OCI-LY1 (cell line): ENCODE data around the gene DROSHA.

Experiments used
- H2AFZ ChIP-seq: fragments of 200-600 bp; sonication (generic), shearing (Covaris generic); 2 replicates; pipeline ENCODE4 v1.6.0; 2014; ENCODE audit warnings: antibody characterized with exemption, mild to moderate bottlenecking, low read length
- H3F3A ChIP-seq: fragments of 200-600 bp; sonication (generic), shearing (Covaris generic); 2 replicates; pipeline ENCODE4 v1.6.0; 2014; ENCODE audit warnings: mild to moderate bottlenecking, antibody characterized with exemption, low read length, moderate library complexity; ENCODE audit not compliant: insufficient read depth
- H3K27ac ChIP-seq: fragments of 200-600 bp; sonication (generic); 2 replicates; pipeline ENCODE4 v1.5.1; 2014; ENCODE audit warnings: low read length, mixed run types, mild to moderate bottlenecking, low read depth; ENCODE audit not compliant: poor library complexity, severe bottlenecking
- H3K27me3 ChIP-seq: fragments of 200-600 bp; sonication (generic); 2 replicates; pipeline ENCODE4 v1.6.0; 2014; ENCODE audit warnings: antibody characterized with exemption, mild to moderate bottlenecking, low read length, moderate library complexity; ENCODE audit not compliant: insufficient read depth
- H3K36me3 ChIP-seq: fragments of 200-600 bp; sonication (generic); 2 replicates; pipeline ENCODE4 v1.6.1; 2014; ENCODE audit warnings: mild to moderate bottlenecking, antibody characterized with exemption, low read length, moderate library complexity, mixed read lengths; ENCODE audit not compliant: insufficient read depth
- H3K4me1 ChIP-seq: fragments of 200-600 bp; sonication (generic); 2 replicates; pipeline ENCODE4 v1.5.1; 2014; ENCODE audit warnings: mild to moderate bottlenecking, low read length, moderate library complexity; ENCODE audit not compliant: insufficient read depth, severe bottlenecking
- H3K4me2 ChIP-seq: fragments of 200-600 bp; sonication (generic), shearing (Covaris generic); 2 replicates; pipeline ENCODE4 v1.6.1; 2014; ENCODE audit warnings: low read length
- H3K4me3 ChIP-seq: fragments of 200-600 bp; sonication (generic); 2 replicates; pipeline ENCODE4 v1.5.1; 2014; ENCODE audit warnings: low read length, low read depth, mild to moderate bottlenecking, mixed read lengths; ENCODE audit not compliant: poor library complexity, severe bottlenecking
- H3K79me2 ChIP-seq: fragments of 200-600 bp; shearing (Covaris generic); 2 replicates; pipeline ENCODE4 v1.6.1; 2016; ENCODE audit warnings: mixed run types, low read length, mixed read lengths; ENCODE audit not compliant: insufficient read depth
- H3K9ac ChIP-seq: fragments of 200-600 bp; sonication (generic), shearing (Covaris generic); 2 replicates; pipeline ENCODE4 v1.6.1; 2014; ENCODE audit warnings: mild to moderate bottlenecking, low read length, mixed read lengths
- H3K9me2 ChIP-seq: fragments of 200-600 bp; sonication (generic), shearing (Covaris generic); 2 replicates; pipeline ENCODE4 v1.6.1; 2014; ENCODE audit warnings: low read depth, mild to moderate bottlenecking, low read length, mixed read lengths
- H3K9me3 ChIP-seq: fragments of 200-600 bp; shearing (Covaris generic); 2 replicates; pipeline ENCODE4 v1.6.1; 2014; ENCODE audit warnings: low read length, mixed read lengths
- H4K20me1 ChIP-seq: fragments of 200-600 bp; sonication (generic), shearing (Covaris generic); 2 replicates; pipeline ENCODE4 v1.6.0; 2016; ENCODE audit warnings: mild to moderate bottlenecking, low read length; ENCODE audit not compliant: insufficient read depth
- EZH2 ChIP-seq: fragments of 200-600 bp; sonication (generic), shearing (Covaris generic); IDR thresholded peaks from 2 replicates; pipeline ENCODE4 v1.8.0; 2017; ENCODE audit warnings: borderline replicate concordance, mixed run types, mild to moderate bottlenecking, antibody characterized with exemption, low read length, moderate library complexity, mixed read lengths
- TF ChIP-seq, protein P1 (sequence below): fragments of 200-600 bp; sonication (generic), shearing (Covaris generic); IDR thresholded peaks from 2 replicates; pipeline ENCODE4 v1.5.1; 2017; ENCODE audit warnings: mild to moderate bottlenecking, antibody characterized with exemption, low read length, moderate library complexity, mixed read lengths

Gene DROSHA

DNA sequence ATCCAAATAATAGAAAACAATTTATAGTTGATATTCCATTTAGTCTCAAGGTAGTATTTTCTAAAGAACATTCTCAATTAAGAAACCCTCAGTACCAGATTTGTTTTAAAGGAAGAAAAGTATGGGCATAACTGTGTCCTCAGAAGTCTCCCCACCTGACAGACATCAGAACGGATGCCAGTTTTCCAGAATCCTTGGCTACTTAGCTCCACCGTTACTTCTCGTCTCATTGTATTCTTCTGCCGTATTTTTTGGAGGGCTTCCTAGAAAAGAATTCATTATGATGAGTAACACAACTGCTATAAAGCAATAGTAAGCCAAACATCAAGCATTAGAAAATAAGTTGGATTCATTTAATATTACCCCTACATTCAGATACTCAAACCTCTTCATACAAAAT lies 67.8 kb downstream of the DROSHA start:
- no peaks in the 10 kb centered on the region for H3K79me2 ChIP-seq
- H2AFZ ChIP-seq = no peak overlapping the region
- no peaks in the 10 kb centered on the region for H3K9me2 ChIP-seq
- no peak overlapping the region for H3K4me3 ChIP-seq
- H3F3A ChIP-seq = no peaks in the 10 kb centered on the region
- H3K4me1 ChIP-seq = no peaks in the 10 kb centered on the region
- no peaks in the 10 kb centered on the region for H3K27me3 ChIP-seq
- H3K4me2 ChIP-seq = no peak overlapping the region
- H3K27ac ChIP-seq = no peak overlapping the region
- H3K9ac ChIP-seq = no peak overlapping the region
- no peaks in the 10 kb centered on the region for H4K20me1 ChIP-seq
- H3K9me3 ChIP-seq = peaks cover 16% of the 10 kb centered on the region
- TF ChIP-seq EZH2 = no peak
- TF ChIP-seq, protein P1, sequence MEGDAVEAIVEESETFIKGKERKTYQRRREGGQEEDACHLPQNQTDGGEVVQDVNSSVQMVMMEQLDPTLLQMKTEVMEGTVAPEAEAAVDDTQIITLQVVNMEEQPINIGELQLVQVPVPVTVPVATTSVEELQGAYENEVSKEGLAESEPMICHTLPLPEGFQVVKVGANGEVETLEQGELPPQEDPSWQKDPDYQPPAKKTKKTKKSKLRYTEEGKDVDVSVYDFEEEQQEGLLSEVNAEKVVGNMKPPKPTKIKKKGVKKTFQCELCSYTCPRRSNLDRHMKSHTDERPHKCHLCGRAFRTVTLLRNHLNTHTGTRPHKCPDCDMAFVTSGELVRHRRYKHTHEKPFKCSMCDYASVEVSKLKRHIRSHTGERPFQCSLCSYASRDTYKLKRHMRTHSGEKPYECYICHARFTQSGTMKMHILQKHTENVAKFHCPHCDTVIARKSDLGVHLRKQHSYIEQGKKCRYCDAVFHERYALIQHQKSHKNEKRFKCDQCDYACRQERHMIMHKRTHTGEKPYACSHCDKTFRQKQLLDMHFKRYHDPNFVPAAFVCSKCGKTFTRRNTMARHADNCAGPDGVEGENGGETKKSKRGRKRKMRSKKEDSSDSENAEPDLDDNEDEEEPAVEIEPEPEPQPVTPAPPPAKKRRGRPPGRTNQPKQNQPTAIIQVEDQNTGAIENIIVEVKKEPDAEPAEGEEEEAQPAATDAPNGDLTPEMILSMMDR = no peak
- H3K36me3 ChIP-seq = peaks cover 90% of the 10 kb centered on the region

- TF ChIP-seq, protein P1 = no peak
- TF ChIP-seq EZH2 = no peak
- Histone ChIP-seq H4K20me1 (no peaks in the 10 kb centered on the region), H3K79me2 (no peaks in the 10 kb centered on the region), H3F3A (no peaks in the 10 kb centered on the region), H3K27ac (no peak overlapping the region), H3K27me3 (no peaks in the 10 kb centered on the region), H3K36me3 (peaks cover 92% of the 10 kb centered on the region), H3K9me3 (peaks cover 16% of the 10 kb centered on the region), H3K9ac (no peak overlapping the region), H3K4me3 (no peak overlapping the region), H3K9me2 (no peaks in the 10 kb centered on the region), H3K4me1 (no peaks in the 10 kb centered on the region), H3K4me2 (no peak overlapping the region), H2AFZ (no peak overlapping the region)
Measured at GRCh38 chr5:31463351-31463750, 68.5 kb downstream of the DROSHA start.

DNA sequence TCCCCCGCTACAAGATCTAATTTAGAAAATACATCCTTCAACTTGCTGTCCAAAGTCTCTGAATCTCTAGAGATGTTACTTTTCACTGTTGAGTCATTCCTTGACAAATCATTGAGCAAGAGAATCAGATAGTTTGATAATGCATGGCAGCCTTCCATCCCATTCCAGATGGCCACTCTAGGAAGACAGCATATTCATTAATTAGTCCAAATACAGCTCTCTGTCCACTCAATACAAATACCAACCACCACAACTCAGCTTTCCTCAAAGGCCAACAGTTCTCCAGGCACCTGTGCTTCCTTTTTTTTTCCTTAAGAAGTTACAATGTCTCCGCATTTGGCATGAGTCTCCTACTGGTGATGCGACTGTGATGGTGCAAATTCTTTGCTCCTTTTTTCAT lies 72.3 kb downstream of the DROSHA start:
- Histone ChIP-seq H3K9me2 (no peaks in the 10 kb centered on the region), H4K20me1 (no peaks in the 10 kb centered on the region), H3K4me2 (no peak overlapping the region), H3K36me3 (peaks cover 83% of the 10 kb centered on the region), H3K4me3 (no peak overlapping the region), H3K27ac (no peak overlapping the region), H3K4me1 (no peaks in the 10 kb centered on the region), H3K9me3 (peaks cover 23% of the 10 kb centered on the region), H3K79me2 (no peaks in the 10 kb centered on the region), H3K9ac (no peak overlapping the region), H3F3A (no peaks in the 10 kb centered on the region), H3K27me3 (no peaks in the 10 kb centered on the region), H2AFZ (no peak overlapping the region)
- TF ChIP-seq EZH2 = no peak
- TF ChIP-seq, protein P1 = no peak
